Osteoblast (primary cell): ENCODE measurements around the gene IGFL4. TPM values are rescaled to one million over a fixed set of nuclear protein-coding genes. Genes with fewer than 3 reads are reported as not detected.

Experiments
- DNase-seq: peaks from one replicate; pipeline ENCODE4 v3.0.0; 2011; ENCODE audit warnings: low spot score, mixed read lengths; ENCODE audit not compliant: insufficient read length; ENCODE audit errors: missing footprints
- H2AFZ ChIP-seq: 2 replicates; pipeline ENCODE4 v1.6.0; 2011; ENCODE audit warnings: mild to moderate bottlenecking, low read length
- H3K27ac ChIP-seq: 2 replicates; pipeline ENCODE4 v1.5.1; 2011; ENCODE audit warnings: mild to moderate bottlenecking, low read depth, low read length, moderate library complexity
- H3K27me3 ChIP-seq: 2 replicates; pipeline ENCODE4 v1.6.0; 2012; ENCODE audit warnings: mild to moderate bottlenecking, control low read depth, inconsistent platforms, low read length, moderate library complexity; ENCODE audit not compliant: insufficient read depth
- H3K36me3 ChIP-seq: 2 replicates; pipeline ENCODE4 v1.5.1; 2011; ENCODE audit warnings: mild to moderate bottlenecking, low read length, control low read depth, moderate library complexity; ENCODE audit not compliant: insufficient read depth
- H3K4me1 ChIP-seq: 2 replicates; pipeline ENCODE4 v1.5.1; 2011; ENCODE audit warnings: mild to moderate bottlenecking, low read length, control low read depth, moderate library complexity; ENCODE audit not compliant: insufficient read depth
- H3K4me2 ChIP-seq: 2 replicates; pipeline ENCODE4 v1.6.0; 2011; ENCODE audit warnings: mild to moderate bottlenecking, low read length; ENCODE audit not compliant: insufficient read depth
- H3K4me3 ChIP-seq: fragments of 200-600 bp; sonication (generic); 3 replicates; pipeline ENCODE4 v1.5.1; 2012; ENCODE audit warnings: mild to moderate bottlenecking, low read length, inconsistent platforms; ENCODE audit not compliant: insufficient read depth
- H3K79me2 ChIP-seq: 2 replicates; pipeline ENCODE4 v1.6.0; 2012; ENCODE audit warnings: mild to moderate bottlenecking, low read length, control low read depth, inconsistent platforms; ENCODE audit not compliant: insufficient read depth
- H3K9me3 ChIP-seq: 2 replicates; pipeline ENCODE4 v1.5.1; 2011; ENCODE audit warnings: low read depth, low read length, control low read depth
- H4K20me1 ChIP-seq: 2 replicates; pipeline ENCODE4 v1.6.0; 2012; ENCODE audit warnings: mild to moderate bottlenecking, low read length, control low read depth; ENCODE audit not compliant: insufficient read depth
- CTCF ChIP-seq: IDR thresholded peaks from 2 replicates; pipeline ENCODE4 v1.5.1; 2011; ENCODE audit warnings: mild to moderate bottlenecking, low read depth, low read length, moderate library complexity; ENCODE audit errors: extremely low read depth
- total RNA-seq: library from RNA; depleted of rRNA; stranded (reverse); fragments of >200 nt; gene quantifications from 2 replicates; pipeline ENCODE4 v1.2.3, GENCODE V29; 2012

IGFL4 gene
- total RNA-seq, 1 donor: not detected

- H3K27ac ChIP-seq: no peak overlapping the region
- H4K20me1 ChIP-seq: peaks cover 18% of the 10 kb centered on the region
- H3K79me2 ChIP-seq: peaks cover 16% of the 10 kb centered on the region
- H3K4me2 ChIP-seq: peak overlapping the region; percentile 48
- no peaks in the 10 kb centered on the region for H3K9me3 ChIP-seq
- no peak for DNase-seq
- peaks cover 16% of the 10 kb centered on the region for H3K4me1 ChIP-seq
- no peak overlapping the region for H2AFZ ChIP-seq
- peaks cover 4% of the 10 kb centered on the region for H3K36me3 ChIP-seq
- no peaks in the 10 kb centered on the region for H3K27me3 ChIP-seq
- no peak for TF ChIP-seq CTCF
- no peak overlapping the region for H3K4me3 ChIP-seq
Measured at GRCh38 chr19:46000491-46001246, 40.1 kb downstream of the IGFL4 start.

- peak overlapping the region; percentile 43 for H3K4me2 ChIP-seq
- no peak overlapping the region for H3K4me3 ChIP-seq
- TF ChIP-seq CTCF: no peak
Measured at GRCh38 chr19:45999653-46000121, 41.1 kb downstream of the IGFL4 start.

GRCh38 chr19:45998834-45999233 lies 42.0 kb downstream of the IGFL4 start:
- Histone ChIP-seq H4K20me1 (peaks cover 18% of the 10 kb centered on the region), H3K36me3 (peaks cover 4% of the 10 kb centered on the region), H2AFZ (no peak overlapping the region), H3K4me1 (peaks cover 24% of the 10 kb centered on the region), H3K27ac (no peak overlapping the region), H3K4me3 (no peak overlapping the region), H3K27me3 (no peaks in the 10 kb centered on the region), H3K79me2 (peaks cover 19% of the 10 kb centered on the region), H3K4me2 (no peak overlapping the region), H3K9me3 (no peaks in the 10 kb centered on the region)
- DNase-seq: no peak
- TF ChIP-seq CTCF: no peak

More at GRCh38 chr19:45999653-46000121, 41.1 kb downstream of the IGFL4 start:
- Histone ChIP-seq H3K4me1 (peaks cover 19% of the 10 kb centered on the region), H4K20me1 (peaks cover 18% of the 10 kb centered on the region), H2AFZ (no peak overlapping the region), H3K27ac (no peak overlapping the region), H3K27me3 (no peaks in the 10 kb centered on the region), H3K36me3 (peaks cover 4% of the 10 kb centered on the region), H3K9me3 (no peaks in the 10 kb centered on the region), H3K79me2 (peaks cover 19% of the 10 kb centered on the region)
- no peak for DNase-seq

GRCh38 chr19:45996933-45997332 lies 43.9 kb downstream of the IGFL4 start:
- Histone ChIP-seq H3K4me2 (no peak overlapping the region), H3K4me1 (peaks cover 24% of the 10 kb centered on the region), H3K36me3 (peaks cover 4% of the 10 kb centered on the region), H3K4me3 (no peak overlapping the region), H3K79me2 (peaks cover 19% of the 10 kb centered on the region), H4K20me1 (peaks cover 18% of the 10 kb centered on the region), H3K27ac (no peak overlapping the region), H3K27me3 (no peaks in the 10 kb centered on the region), H3K9me3 (no peaks in the 10 kb centered on the region), H2AFZ (no peak overlapping the region)
- no peak for DNase-seq
- TF ChIP-seq CTCF: no peak
